ENCODE results near the gene FBXL2.

Gene FBXL2

DNA sequence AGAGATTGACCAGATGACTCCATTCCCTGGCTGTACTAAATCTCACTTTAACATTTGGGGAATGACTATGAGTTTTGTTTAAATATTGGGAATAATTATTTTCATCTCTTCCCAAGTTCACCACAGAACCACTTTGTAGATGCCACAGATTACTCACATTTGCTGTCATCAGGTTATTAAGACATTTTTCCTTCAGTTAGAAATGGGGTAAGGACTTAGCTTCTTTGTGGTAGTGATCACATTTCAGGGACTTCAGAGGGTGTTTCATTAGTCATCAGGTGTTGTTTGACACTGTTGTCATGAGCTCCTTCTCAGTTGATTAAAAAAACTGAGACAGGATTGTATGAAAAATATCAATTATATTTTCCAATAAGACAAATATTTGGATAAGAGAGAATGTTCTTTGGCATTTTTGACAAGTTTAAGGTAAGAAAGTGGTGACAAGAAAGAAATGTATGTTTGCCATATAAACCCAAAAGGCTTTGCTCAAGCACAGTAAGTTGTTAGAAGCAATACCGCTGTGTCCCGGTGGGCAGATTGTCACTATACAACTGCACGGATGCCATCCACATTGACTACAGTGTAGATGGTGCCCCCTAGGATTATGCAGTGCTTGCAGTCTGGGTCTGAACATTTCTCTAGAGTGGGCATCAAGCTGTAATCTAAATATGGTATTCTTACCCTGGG lies 22.3 kb downstream of the FBXL2 start:
- TF ChIP-seq, protein P1, sequence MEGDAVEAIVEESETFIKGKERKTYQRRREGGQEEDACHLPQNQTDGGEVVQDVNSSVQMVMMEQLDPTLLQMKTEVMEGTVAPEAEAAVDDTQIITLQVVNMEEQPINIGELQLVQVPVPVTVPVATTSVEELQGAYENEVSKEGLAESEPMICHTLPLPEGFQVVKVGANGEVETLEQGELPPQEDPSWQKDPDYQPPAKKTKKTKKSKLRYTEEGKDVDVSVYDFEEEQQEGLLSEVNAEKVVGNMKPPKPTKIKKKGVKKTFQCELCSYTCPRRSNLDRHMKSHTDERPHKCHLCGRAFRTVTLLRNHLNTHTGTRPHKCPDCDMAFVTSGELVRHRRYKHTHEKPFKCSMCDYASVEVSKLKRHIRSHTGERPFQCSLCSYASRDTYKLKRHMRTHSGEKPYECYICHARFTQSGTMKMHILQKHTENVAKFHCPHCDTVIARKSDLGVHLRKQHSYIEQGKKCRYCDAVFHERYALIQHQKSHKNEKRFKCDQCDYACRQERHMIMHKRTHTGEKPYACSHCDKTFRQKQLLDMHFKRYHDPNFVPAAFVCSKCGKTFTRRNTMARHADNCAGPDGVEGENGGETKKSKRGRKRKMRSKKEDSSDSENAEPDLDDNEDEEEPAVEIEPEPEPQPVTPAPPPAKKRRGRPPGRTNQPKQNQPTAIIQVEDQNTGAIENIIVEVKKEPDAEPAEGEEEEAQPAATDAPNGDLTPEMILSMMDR (IDR thresholded peaks at IDR 0.05; ENCODE audit: insufficient read depth, low read length, missing control alignments), result peak; percentile 5
- POLR2A ChIA-PET, result interaction anchor here (0.6 to 1.1 kb wide), 4 partner anchors 21 to 141 kb away, joined by 3 to 4 read pairs (median 3); no protein-coding TSS in a partner anchor
- CTCF ChIA-PET, result interaction anchor here (1.0 to 1.8 kb wide), 4 partner anchors 11 to 168 kb away, joined by 3 to 7 read pairs (median 5); no protein-coding TSS in a partner anchor
- no peak overlapping the region for H3K4me3 ChIP-seq (ENCODE audit: low read depth, low read length)
- DNase-seq (ENCODE audit: low read depth, low spot score), result peak; percentile 61

DNA sequence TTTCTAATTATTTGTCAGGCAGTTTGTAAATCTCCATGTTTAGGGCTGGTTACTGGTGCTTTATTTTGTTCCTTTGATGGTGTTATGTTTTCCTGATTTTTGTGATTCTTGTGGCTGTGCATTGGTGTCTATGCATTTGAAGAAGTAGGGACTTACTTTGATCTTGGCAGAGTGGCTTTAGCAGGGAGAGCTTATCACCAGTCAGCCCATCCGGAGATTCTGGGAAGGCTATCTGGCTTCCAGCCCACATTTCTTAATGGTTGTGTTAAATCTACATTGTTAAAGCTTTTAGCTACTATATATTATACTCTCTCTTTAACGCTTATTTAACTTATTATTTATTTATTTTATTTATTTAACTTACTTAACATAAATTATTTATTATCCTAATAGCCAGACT lies 35.1 kb downstream of the FBXL2 start:
- DNase-seq (ENCODE audit: low read depth, low spot score), result no peak
- H3K4me3 ChIP-seq (ENCODE audit: low read depth, low read length), result no peak overlapping the region
- TF ChIP-seq, protein P1 (IDR thresholded peaks at IDR 0.05; ENCODE audit: insufficient read depth, low read length, missing control alignments), result no peak
- ChIA-PET POLR2A (no interaction called here), CTCF (interaction anchor here (1.1 kb wide), 1 partner anchor 13 kb away, joined by 3 read pairs; no protein-coding TSS in a partner anchor)

DNA sequence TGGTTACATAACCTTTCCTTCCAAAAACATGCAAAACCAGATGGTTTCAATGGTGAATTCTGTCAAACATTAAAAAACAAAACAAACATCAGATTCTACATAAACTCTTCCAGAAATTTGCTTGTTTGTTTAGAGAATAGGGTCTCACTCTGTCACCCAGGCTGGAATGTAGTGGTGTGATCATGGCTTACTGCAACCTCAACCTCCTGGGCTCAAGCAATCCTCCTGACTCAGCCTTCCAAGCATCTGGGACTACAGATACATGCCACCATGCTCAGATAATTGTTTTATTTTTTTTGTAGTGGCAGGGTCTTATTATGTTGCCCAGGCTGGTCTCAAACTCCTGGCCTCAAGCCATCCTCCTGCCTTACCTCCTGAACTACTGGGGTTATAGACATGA lies 36.1 kb downstream of the FBXL2 start:
- no peak for DNase-seq (ENCODE audit: low read depth, low spot score)
- no peak overlapping the region for H3K4me3 ChIP-seq (ENCODE audit: low read depth, low read length)
- ChIA-PET POLR2A (no interaction called here), CTCF (interaction anchor here (1.1 kb wide), 1 partner anchor 14 kb away, joined by 3 read pairs; no protein-coding TSS in a partner anchor)
- TF ChIP-seq, protein P1 (IDR thresholded peaks at IDR 0.05; ENCODE audit: insufficient read depth, low read length, missing control alignments), result no peak

DNA sequence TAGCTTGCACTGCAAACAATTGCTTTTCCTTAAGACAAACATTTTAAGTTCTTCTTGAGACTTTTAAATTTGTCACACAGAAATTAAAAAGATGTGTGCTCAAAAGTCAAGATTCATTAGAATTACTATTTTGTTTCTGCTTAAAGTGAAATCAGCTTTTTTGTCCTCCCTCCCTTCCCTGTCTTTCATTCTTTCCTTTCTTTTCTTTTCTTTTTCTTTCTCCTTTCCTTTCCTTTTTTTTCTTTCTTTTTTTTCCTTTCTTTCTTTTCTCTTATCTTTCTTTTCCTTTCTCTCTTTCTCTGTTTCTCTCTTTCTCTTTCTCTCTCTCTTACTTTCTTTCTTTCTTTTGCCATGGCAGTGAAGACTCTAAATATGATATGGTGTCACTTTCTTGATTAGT lies 37.8 kb downstream of the FBXL2 start:
- DNase-seq (ENCODE audit: low read depth, low spot score), result no peak
- ChIA-PET CTCF (no interaction called here), POLR2A (no interaction called here)
- TF ChIP-seq, protein P1 (IDR thresholded peaks at IDR 0.05; ENCODE audit: insufficient read depth, low read length, missing control alignments), result no peak
- no peak overlapping the region for H3K4me3 ChIP-seq (ENCODE audit: low read depth, low read length)

DNA sequence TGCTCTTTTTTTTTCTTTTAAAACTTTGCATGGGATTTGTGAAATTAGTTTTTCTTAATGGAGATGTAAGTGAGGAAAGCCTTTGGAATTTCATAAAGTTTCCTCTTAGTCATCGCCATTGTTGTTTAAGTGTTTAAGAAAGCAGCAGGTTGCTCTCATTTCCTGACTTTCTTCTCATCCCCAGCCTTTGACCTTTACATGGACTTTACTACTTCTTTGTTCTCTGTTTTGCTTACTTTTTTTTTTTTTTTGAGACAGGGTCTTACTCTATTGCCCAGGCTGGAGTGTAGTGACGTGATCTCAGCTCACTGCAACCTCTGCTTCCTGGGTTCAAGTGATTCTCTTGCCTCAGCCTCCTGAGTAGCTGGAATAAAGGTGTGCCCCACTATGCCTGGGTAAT lies 38.6 kb downstream of the FBXL2 start:
- no peak overlapping the region for H3K4me3 ChIP-seq (ENCODE audit: low read depth, low read length)
- ChIA-PET CTCF (interaction anchor here (1.0 kb wide), 1 partner anchor 180 kb away, joined by 3 read pairs; no protein-coding TSS in a partner anchor), POLR2A (no interaction called here)
- TF ChIP-seq, protein P1 (IDR thresholded peaks at IDR 0.05; ENCODE audit: insufficient read depth, low read length, missing control alignments), result no peak
- DNase-seq (ENCODE audit: low read depth, low spot score), result no peak

DNA sequence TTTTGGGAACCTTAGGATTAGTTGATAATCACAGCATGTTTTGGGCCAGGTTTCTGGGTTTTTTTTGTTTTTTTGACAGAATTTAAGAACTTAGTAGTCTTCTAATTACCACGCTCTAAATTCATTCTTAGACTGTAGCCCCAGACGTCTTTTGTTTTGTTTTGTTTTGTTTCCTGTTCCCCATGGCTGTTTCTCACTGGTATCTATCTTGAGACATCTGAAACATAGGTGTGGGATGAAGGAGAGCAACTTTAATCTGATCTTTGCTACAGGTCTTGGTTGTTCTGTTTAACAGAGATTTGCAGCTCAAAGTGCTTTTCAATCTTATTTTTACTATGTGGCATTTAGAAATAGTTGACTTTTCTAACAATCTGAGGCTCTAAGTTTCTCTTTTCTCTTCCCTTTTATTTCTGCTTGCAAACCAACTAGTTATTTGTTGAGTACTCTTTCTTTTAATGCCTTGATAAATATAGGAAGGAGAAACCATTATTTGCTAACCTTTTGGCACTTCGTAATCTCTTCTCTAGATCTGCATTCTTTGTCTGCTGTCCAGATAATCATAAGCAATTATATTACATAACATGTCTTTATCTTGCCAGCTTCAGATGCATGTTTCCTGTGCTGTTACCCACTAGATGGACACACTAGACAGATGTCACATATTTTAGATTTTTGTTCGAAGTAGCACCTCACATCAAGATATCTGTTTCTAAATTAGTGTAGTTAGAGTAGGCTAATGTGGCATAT lies 40.9 kb downstream of the FBXL2 start:
- POLR2A ChIA-PET, result no interaction called here
- H3K4me3 ChIP-seq (ENCODE audit: low read depth, low read length), result no peak overlapping the region
- DNase-seq (ENCODE audit: low read depth, low spot score), result no peak
- TF ChIP-seq, protein P1 (IDR thresholded peaks at IDR 0.05; ENCODE audit: insufficient read depth, low read length, missing control alignments), result no peak
- CTCF ChIA-PET, result interaction anchor here (1.0 to 1.2 kb wide), 2 partner anchors 55 to 187 kb away, joined by 4 to 8 read pairs; no protein-coding TSS in a partner anchor
